Measurements from ENCODE around the gene PDE3B.
"Not testable (repeated sequence)": the region's sequence is repeated elsewhere in the genome, so short reads cannot be mapped to it uniquely, and the experiment has no call there.

GRCh38 chr11:14595261-14595660 is 48.3 kb upstream of the PDE3B start:
- not testable (repeated sequence) for TF ChIP-seq CTCF, POLR2A (IDR thresholded peaks at IDR 0.05)
